Upper lobe of right lung (tissue), 1 donor: Measurements from ENCODE around the gene SERPINB8. TPM values are rescaled to one million over a fixed set of nuclear protein-coding genes. Genes with fewer than 3 reads are reported as not detected.
"Not testable (repeated sequence)": the region's sequence is repeated elsewhere in the genome, so short reads cannot be mapped to it uniquely, and the experiment has no call there.

Experiments used
- ATAC-seq: fragments of 200-7000 bp; cut with Tn5 transposase; one replicate; pipeline ENCODE4 v1.9.1; 2020; ENCODE audit warnings: mild to moderate bottlenecking, moderate library complexity
- DNase-seq: peaks from one replicate; pipeline ENCODE4 v3.0.0-alpha.2; 2020
- H3K27ac ChIP-seq: fragments of 200-600 bp; one replicate; pipeline ENCODE4 v1.8.0; 2022
- H3K27me3 ChIP-seq: fragments of 200-600 bp; one replicate; pipeline ENCODE4 v1.8.0; 2022; ENCODE audit warnings: mild to moderate bottlenecking
- H3K36me3 ChIP-seq: fragments of 200-600 bp; one replicate; pipeline ENCODE4 v1.8.0; 2022
- H3K4me1 ChIP-seq: fragments of 200-600 bp; one replicate; pipeline ENCODE4 v1.8.0; 2022
- H3K4me3 ChIP-seq: fragments of 200-600 bp; one replicate; pipeline ENCODE4 v1.8.0; 2022; ENCODE audit warnings: mild to moderate bottlenecking
- H3K9me3 ChIP-seq: fragments of 200-600 bp; one replicate; pipeline ENCODE4 v1.8.0; 2022
- CTCF ChIP-seq: fragments of 200-600 bp; IDR thresholded peaks from one replicate; pipeline ENCODE4 v1.8.0; 2022; ENCODE audit warnings: antibody characterized with exemption
- intact Hi-C: fragments of 100-400 bp; cut with DNase I; formaldehyde crosslinking; loops from one replicate; pipeline ENCODE4 v1.11.0; 2022
- total RNA-seq: library from RNA; stranded (reverse); fragmentation: NEBNext Ultra II Directional; extraction: Animal tissue kit (Norgen Biotek cat#: 25700); gene quantifications from one replicate; pipeline ENCODE4 v1.2.1, GENCODE V29; 2021
- donor health status: DM: no; HTN: yes; CAD: no; lungs with severe emphysema.

Gene SERPINB8
- total RNA-seq, 1 donor from 2014 or later: 24.6 TPM

GRCh38 chr18:63936156-63936931 is 33.5 kb upstream of the SERPINB8 start:
- DNase-seq (peak; percentile 92), ATAC-seq (peak; percentile 100)
- H3K27me3 ChIP-seq: peaks cover 7% of the 10 kb centered on the region
- H3K27ac ChIP-seq: no peak overlapping the region
- peaks cover 11% of the 10 kb centered on the region for H3K4me1 ChIP-seq
- intact Hi-C loops: no loop called here
- H3K4me3 ChIP-seq: peak overlapping the region; percentile 47
- H3K9me3 ChIP-seq: no peaks in the 10 kb centered on the region
- peak; percentile 68 for TF ChIP-seq CTCF
- H3K36me3 ChIP-seq: no peaks in the 10 kb centered on the region

- H3K36me3 ChIP-seq: no peaks in the 10 kb centered on the region
- intact Hi-C loops: no loop called here
- peak overlapping the region; percentile 47 for H3K4me3 ChIP-seq
- TF ChIP-seq CTCF: no peak
- peaks cover 11% of the 10 kb centered on the region for H3K4me1 ChIP-seq
- peaks cover 7% of the 10 kb centered on the region for H3K27me3 ChIP-seq
- DNase-seq (no peak), ATAC-seq (no peak)
- H3K27ac ChIP-seq: no peak overlapping the region
- H3K9me3 ChIP-seq: no peaks in the 10 kb centered on the region
Observed at GRCh38 chr18:63936932-63937393, 32.9 kb upstream of the SERPINB8 start.

GRCh38 chr18:63940008-63940407 is 29.9 kb upstream of the SERPINB8 start:
- Histone ChIP-seq H3K9me3 (no peaks in the 10 kb centered on the region), H3K4me1 (peaks cover 11% of the 10 kb centered on the region), H3K27ac (no peak overlapping the region), H3K4me3 (no peak overlapping the region), H3K36me3 (no peaks in the 10 kb centered on the region), H3K27me3 (peaks cover 7% of the 10 kb centered on the region)
- no peak for ATAC-seq
- intact Hi-C loops: no loop called here
- no peak for DNase-seq
- no peak for TF ChIP-seq CTCF

- intact Hi-C loops, ATAC-seq, DNase-seq, H3K27ac ChIP-seq, H3K27me3 ChIP-seq, H3K4me3 ChIP-seq, H3K36me3 ChIP-seq, H3K9me3 ChIP-seq: not testable (repeated sequence)
- peaks cover 11% of the 10 kb centered on the region for H3K4me1 ChIP-seq
Observed at GRCh38 chr18:63940543-63941050, 29.3 kb upstream of the SERPINB8 start.

GRCh38 chr18:63947051-63947790 is 22.7 kb upstream of the SERPINB8 start:
- TF ChIP-seq CTCF: no peak
- H3K9me3 ChIP-seq: no peaks in the 10 kb centered on the region
- no peaks in the 10 kb centered on the region for H3K4me1 ChIP-seq
- no peak for ATAC-seq
- H3K4me3 ChIP-seq: no peak overlapping the region
- H3K27me3 ChIP-seq: peaks cover 7% of the 10 kb centered on the region
- no peaks in the 10 kb centered on the region for H3K36me3 ChIP-seq
- no peak overlapping the region for H3K27ac ChIP-seq
- no peak for DNase-seq
- intact Hi-C loops: no loop called here
